ENCODE measurements around the gene ATP11A.

DNA sequence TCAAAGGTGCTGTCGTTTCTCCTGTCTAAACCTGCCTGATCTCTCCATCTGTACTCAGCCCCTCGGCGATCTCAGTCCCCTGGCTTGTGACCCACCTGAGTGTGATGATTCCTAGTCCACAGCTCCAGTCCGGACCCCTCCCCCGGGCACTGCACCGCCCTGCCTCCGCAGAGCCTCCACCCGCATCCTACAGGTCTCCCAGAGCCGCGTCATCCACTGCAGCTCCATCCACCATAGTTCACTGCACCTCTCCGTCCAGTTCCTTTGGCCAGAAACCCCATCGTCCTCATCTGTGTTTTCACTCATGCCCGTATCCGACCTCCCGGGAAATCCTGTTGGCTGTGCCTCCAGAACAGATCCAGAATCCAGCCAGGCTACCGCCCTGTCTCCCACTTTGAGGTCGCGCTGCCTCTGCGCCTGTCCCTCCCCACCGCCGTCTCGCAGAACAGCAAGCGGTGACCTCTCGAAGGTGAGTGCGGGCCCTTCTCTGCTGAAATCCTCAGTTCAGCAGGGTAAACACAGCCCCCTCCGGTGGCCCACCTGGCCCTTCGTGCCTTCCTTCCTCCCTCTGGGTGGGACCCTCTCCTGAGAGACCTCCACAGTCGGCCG is 227.3 kb downstream of the ATP11A start:
- TF ChIP-seq, protein P1, sequence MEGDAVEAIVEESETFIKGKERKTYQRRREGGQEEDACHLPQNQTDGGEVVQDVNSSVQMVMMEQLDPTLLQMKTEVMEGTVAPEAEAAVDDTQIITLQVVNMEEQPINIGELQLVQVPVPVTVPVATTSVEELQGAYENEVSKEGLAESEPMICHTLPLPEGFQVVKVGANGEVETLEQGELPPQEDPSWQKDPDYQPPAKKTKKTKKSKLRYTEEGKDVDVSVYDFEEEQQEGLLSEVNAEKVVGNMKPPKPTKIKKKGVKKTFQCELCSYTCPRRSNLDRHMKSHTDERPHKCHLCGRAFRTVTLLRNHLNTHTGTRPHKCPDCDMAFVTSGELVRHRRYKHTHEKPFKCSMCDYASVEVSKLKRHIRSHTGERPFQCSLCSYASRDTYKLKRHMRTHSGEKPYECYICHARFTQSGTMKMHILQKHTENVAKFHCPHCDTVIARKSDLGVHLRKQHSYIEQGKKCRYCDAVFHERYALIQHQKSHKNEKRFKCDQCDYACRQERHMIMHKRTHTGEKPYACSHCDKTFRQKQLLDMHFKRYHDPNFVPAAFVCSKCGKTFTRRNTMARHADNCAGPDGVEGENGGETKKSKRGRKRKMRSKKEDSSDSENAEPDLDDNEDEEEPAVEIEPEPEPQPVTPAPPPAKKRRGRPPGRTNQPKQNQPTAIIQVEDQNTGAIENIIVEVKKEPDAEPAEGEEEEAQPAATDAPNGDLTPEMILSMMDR (conservative IDR thresholded peaks at IDR 0.05; ENCODE audit: low read depth, low read length): no peak
- TF ChIP-seq EZH2phosphoT487 (IDR thresholded peaks at IDR 0.05; ENCODE audit: borderline replicate concordance, low read length): no peak
